ENCODE measurements around the gene ZFYVE27.

The ZFYVE27 gene

DNA sequence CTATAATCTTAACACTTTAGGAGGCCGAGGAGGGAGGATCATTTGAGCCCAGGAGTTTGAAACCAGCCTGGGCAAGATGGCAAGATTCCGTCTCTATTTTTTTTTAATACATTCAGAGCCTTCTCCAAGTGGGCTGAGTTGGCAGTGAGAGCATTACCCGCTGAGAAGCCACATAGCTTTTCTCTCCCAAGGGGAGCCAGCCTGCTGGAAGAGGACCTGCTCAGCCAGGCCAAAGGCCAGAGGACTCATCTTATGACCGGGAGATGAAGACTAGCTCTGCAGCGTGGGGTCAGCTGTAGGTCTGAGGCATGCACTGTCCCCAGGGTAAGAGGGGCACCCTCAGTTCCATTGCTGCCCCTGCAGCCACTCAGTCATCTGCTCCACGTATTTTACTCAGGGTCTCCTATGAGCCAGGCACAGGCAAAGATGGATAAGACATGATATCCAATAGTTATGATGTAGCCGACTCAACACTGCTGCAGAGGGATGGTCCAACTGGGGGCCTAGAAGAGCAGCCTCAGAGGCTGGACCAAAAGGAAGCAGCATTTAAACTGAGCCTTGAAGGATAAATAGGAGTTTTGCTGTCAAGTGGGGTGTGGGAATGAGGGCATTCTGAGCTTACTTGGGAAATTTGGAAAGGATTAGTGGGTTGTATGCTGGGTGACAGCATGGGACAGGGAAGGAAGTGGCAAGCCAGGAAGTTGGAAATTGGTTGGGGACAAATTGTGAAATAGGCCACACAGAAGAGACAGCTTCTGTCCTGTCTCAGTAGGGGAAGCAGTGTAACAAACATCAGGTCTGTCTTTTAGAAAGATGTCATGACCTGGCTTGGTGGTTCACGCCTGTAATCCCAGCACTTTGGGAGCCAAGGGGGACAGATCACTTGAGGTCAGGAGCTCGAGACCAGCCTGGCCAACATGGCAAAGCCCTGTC lies 25.0 kb upstream of the ZFYVE27 start:
- no peak overlapping the region for H3K27ac ChIP-seq
- TF ChIP-seq, protein P1, sequence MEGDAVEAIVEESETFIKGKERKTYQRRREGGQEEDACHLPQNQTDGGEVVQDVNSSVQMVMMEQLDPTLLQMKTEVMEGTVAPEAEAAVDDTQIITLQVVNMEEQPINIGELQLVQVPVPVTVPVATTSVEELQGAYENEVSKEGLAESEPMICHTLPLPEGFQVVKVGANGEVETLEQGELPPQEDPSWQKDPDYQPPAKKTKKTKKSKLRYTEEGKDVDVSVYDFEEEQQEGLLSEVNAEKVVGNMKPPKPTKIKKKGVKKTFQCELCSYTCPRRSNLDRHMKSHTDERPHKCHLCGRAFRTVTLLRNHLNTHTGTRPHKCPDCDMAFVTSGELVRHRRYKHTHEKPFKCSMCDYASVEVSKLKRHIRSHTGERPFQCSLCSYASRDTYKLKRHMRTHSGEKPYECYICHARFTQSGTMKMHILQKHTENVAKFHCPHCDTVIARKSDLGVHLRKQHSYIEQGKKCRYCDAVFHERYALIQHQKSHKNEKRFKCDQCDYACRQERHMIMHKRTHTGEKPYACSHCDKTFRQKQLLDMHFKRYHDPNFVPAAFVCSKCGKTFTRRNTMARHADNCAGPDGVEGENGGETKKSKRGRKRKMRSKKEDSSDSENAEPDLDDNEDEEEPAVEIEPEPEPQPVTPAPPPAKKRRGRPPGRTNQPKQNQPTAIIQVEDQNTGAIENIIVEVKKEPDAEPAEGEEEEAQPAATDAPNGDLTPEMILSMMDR (conservative IDR thresholded peaks at IDR 0.05) = no peak
- no peak for TF ChIP-seq ZFX (IDR thresholded peaks at IDR 0.05)

DNA sequence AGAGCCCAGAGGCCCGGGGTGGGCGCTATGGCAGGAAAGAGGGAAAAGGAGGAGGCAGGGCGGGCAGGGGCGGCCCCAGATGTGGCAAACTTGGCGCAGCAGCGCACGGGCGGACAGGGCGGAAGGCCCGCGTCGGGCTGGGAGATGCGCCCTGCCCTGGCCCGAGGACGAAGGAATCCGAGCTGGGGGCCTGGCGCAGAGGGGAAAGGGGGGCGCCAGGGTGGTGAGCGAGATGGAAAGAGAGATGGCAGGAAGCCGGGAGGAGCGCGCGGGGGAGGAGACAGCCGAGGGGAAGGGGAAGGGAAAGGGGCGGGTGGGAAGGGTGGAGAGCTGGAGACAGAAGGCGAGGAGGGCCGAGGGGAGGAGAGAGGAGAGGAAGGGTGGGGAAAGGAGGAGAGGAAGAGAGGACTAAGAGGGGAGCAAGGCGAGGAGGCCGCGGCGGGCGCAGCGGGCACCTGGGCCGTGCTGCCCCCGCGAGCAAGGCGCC lies 23.5 kb upstream of the ZFYVE27 start, which contains the start of gene MARVELD1:
Gene MARVELD1, plus strand, starts transcription at position 392 of the 487 bp plus-strand sequence. CDS start 147 bp downstream, outside the sequence.
- H3K27ac ChIP-seq = peak within 1 kb of the TSS; percentile 78
- TF ChIP-seq ZFX (IDR thresholded peaks at IDR 0.05) = no peak
- TF ChIP-seq, protein P1 (conservative IDR thresholded peaks at IDR 0.05) = no peak

DNA sequence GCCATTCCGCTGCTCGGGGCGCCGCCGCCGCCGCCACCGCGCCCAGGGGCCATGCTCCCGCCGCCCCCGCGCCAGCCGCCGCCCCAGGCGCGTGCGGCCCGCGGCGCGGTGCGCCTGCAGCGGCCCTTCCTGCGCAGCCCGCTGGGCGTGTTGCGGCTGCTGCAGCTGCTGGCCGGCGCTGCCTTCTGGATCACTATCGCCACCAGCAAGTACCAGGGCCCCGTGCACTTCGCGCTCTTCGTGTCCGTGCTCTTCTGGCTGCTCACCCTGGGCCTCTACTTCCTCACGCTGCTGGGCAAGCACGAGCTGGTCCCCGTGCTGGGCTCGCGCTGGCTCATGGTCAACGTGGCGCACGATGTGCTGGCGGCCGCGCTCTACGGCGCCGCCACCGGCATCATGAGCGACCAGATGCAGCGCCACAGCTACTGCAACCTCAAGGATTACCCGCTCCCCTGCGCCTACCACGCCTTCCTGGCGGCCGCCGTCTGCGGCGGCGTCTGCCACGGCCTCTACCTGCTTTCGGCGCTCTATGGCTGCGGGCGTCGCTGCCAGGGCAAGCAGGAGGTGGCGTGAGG lies 23.0 kb upstream of the ZFYVE27 start:
- TF ChIP-seq, protein P1 (conservative IDR thresholded peaks at IDR 0.05) = no peak
- TF ChIP-seq ZFX (IDR thresholded peaks at IDR 0.05) = peak; percentile 86; the same call in 1 of the 2 replicates
- peak overlapping the region; percentile 78 for H3K27ac ChIP-seq

- TF ChIP-seq, protein P1 (conservative IDR thresholded peaks at IDR 0.05) = no peak
- no peak for TF ChIP-seq ZFX (IDR thresholded peaks at IDR 0.05)
- H3K27ac ChIP-seq = peak overlapping the region; percentile 78
These were observed 22.3 kb upstream of the ZFYVE27 start for GRCh38 chr10:97714401-97715258.

DNA sequence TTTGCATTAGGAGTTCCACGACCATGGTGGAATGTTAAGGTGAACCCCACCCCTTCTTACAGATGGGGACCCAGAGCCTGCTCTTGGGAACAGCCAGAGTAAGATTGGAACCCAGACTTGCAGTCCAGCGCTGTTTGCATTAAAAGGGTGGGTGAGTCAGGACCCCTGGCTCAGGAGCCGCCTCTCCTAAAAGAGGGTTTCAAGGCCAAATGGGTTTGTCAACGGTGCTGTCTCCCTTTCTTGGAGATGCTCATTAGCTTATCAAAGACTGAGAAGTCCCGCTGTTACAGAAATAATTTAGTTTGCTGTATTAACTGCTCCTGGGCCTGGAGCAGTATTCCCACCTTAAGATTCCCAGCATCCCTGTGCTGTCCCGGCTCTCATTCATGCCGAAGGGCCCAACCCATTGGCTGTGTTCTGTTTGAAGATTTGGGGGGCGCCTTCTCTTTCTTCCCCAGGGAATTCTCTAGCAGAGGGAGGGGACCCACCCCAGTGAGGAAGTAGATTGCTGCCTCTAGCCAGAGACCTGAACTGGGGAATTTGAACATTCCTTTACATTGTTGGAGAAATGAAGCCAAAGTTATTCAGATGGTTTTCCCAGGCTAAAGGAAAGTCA lies 21.6 kb upstream of the ZFYVE27 start:
- TF ChIP-seq, protein P1 (conservative IDR thresholded peaks at IDR 0.05) = no peak
- no peak overlapping the region; the same call in 1 of the 2 replicates for H3K27ac ChIP-seq

GRCh38 chr10:97717627-97718026 lies 19.3 kb upstream of the ZFYVE27 start:
- H3K27ac ChIP-seq = peak overlapping the region; percentile 54
- no peak for TF ChIP-seq ZFX (IDR thresholded peaks at IDR 0.05)
- TF ChIP-seq, protein P1 (conservative IDR thresholded peaks at IDR 0.05) = no peak
